DND-41 (cell line): Measurements from ENCODE around the gene CSNK1E.
"Not testable (repeated sequence)": the region's sequence is repeated elsewhere in the genome, so short reads cannot be mapped to it uniquely, and the experiment has no call there.

ENCODE experiments used
- ATAC-seq: fragments of 200-7000 bp; cut with Tn5 transposase; 3 replicates; pipeline ENCODE4 v1.9.1; 2021; ENCODE audit warnings: low read depth; ENCODE audit not compliant: insufficient read depth
- DNase-seq: peaks from one replicate; pipeline ENCODE4 v3.0.0-alpha.2; 2020
- H2AFZ ChIP-seq: 2 replicates; pipeline ENCODE4 v1.6.0; 2012; ENCODE audit warnings: low read depth, low read length
- H3K27ac ChIP-seq: 2 replicates; pipeline ENCODE4 v1.5.1; 2012; ENCODE audit warnings: low read length, inconsistent platforms
- H3K27me3 ChIP-seq: fragments of 200-600 bp; sonication (generic); 2 replicates; pipeline ENCODE4 v1.6.0; 2012; ENCODE audit warnings: low read length, mild to moderate bottlenecking, inconsistent platforms; ENCODE audit not compliant: insufficient read depth, poor library complexity
- H3K36me3 ChIP-seq: 2 replicates; pipeline ENCODE4 v1.5.1; 2012; ENCODE audit warnings: low read length, inconsistent platforms; ENCODE audit not compliant: insufficient read depth
- H3K4me1 ChIP-seq: 2 replicates; pipeline ENCODE4 v1.5.1; 2012; ENCODE audit warnings: mild to moderate bottlenecking, low read length; ENCODE audit not compliant: insufficient read depth
- H3K4me2 ChIP-seq: 2 replicates; pipeline ENCODE4 v1.6.0; 2012; ENCODE audit warnings: mild to moderate bottlenecking, moderate library complexity, low read length, inconsistent platforms; ENCODE audit not compliant: insufficient read depth
- H3K4me3 ChIP-seq, 2 experiments: fragments of 200-600 bp in 1 of 2; shearing (Covaris generic) in 1 of 2; 2 replicates each; pipeline ENCODE4 v1.5.1; 2012 to 2016; ENCODE audit warnings: inconsistent platforms in 2 of 2, low read length in 2 of 2, mild to moderate bottlenecking in 2 of 2, low read depth in 1 of 2, moderate library complexity in 1 of 2
- H3K79me2 ChIP-seq: 2 replicates; pipeline ENCODE4 v1.6.0; 2012; ENCODE audit warnings: low read length, inconsistent platforms; ENCODE audit not compliant: insufficient read depth
- H3K9ac ChIP-seq: 2 replicates; pipeline ENCODE4 v1.6.0; 2012; ENCODE audit warnings: low read depth, mild to moderate bottlenecking, inconsistent platforms, low read length, moderate library complexity
- H3K9me3 ChIP-seq: 2 replicates; pipeline ENCODE4 v1.5.1; 2012; ENCODE audit warnings: low read length, moderate library complexity, mild to moderate bottlenecking, inconsistent platforms; ENCODE audit not compliant: insufficient read depth, severe bottlenecking
- H4K20me1 ChIP-seq: 2 replicates; pipeline ENCODE4 v1.6.0; 2012; ENCODE audit warnings: low read length; ENCODE audit not compliant: insufficient read depth
- EZH2 ChIP-seq: IDR thresholded peaks from 3 replicates; pipeline ENCODE4 v1.6.1; 2012; ENCODE audit warnings: borderline replicate concordance, low read depth, mild to moderate bottlenecking, moderate library complexity, low read length, inconsistent platforms; ENCODE audit not compliant: severe bottlenecking
- TF ChIP-seq, protein P1 (sequence below): IDR thresholded peaks from 2 replicates; pipeline ENCODE4 v1.5.1; 2012; ENCODE audit warnings: borderline replicate concordance, low read length, moderate library complexity, mild to moderate bottlenecking; ENCODE audit not compliant: poor library complexity, severe bottlenecking; ENCODE audit errors: extremely low read depth

Gene CSNK1E

DNA sequence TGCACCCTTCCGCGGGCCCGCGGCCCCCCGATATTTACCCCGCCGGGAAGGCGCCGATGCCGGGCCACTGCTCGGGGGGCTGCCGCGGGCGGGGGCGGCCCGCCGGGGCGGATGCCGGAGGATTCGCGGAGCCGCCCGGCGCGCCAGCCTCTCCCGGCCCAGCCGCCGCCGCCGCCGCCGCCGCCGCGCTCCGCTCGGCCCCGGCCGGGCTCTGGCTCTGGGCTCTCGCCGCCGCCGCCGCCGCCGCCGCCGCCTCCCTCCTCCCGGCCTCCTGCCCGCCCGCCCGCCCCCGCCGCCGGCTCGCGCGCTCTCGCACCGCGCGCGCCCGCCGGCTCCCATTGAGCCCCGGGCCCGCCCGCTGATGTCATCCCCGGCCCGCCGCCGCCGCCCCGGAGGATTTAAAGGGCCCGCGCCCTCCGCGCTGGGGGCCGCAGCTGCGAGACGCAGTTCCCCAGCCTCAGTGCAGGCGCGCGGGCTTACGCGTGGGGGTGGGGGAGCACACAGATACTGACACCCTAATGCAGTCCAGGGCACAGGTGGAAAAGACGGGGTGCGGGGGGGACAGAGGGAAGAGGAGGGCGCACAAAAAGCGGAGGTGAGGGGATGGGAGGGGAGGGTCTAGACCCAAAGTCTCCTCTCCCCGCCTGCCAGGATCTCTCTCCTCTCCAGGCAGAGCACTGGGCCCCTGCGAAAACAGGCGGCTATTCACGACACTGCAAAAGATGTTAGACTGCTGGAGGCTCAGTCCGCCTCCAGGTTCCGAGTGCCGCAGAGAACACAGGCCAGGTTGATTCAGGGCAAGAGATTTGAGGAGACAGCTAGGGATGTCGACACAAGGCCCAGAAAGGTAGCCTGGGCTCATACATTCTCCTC, at the start of gene CSNK1E:
CSNK1E (minus strand) TSS at position 312 of the 873 bp plus-strand sequence. CDS start 3,276 bp downstream, outside the sequence.
- H3K27me3 ChIP-seq, result no peaks in the 10 kb centered on the region
- H3K9ac ChIP-seq, result peak within 1 kb of the TSS; percentile 91
- H3K4me1 ChIP-seq, result peaks cover 50% of the 10 kb centered on the region
- peak; percentile 70 for ATAC-seq
- peak within 1 kb of the TSS; percentile 71 to 83 for H3K4me3 ChIP-seq
- H3K4me2 ChIP-seq, result peak within 1 kb of the TSS; percentile 77
- H3K36me3 ChIP-seq, result peaks cover 28% of the 10 kb centered on the region
- peak within 1 kb of the TSS; percentile 63 for H3K27ac ChIP-seq
- DNase-seq, result peak; percentile 77
- no peaks in the 10 kb centered on the region for H3K9me3 ChIP-seq
- TF ChIP-seq EZH2, result no peak
- TF ChIP-seq, protein P1, sequence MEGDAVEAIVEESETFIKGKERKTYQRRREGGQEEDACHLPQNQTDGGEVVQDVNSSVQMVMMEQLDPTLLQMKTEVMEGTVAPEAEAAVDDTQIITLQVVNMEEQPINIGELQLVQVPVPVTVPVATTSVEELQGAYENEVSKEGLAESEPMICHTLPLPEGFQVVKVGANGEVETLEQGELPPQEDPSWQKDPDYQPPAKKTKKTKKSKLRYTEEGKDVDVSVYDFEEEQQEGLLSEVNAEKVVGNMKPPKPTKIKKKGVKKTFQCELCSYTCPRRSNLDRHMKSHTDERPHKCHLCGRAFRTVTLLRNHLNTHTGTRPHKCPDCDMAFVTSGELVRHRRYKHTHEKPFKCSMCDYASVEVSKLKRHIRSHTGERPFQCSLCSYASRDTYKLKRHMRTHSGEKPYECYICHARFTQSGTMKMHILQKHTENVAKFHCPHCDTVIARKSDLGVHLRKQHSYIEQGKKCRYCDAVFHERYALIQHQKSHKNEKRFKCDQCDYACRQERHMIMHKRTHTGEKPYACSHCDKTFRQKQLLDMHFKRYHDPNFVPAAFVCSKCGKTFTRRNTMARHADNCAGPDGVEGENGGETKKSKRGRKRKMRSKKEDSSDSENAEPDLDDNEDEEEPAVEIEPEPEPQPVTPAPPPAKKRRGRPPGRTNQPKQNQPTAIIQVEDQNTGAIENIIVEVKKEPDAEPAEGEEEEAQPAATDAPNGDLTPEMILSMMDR, result no peak
- peaks cover 35% of the 10 kb centered on the region for H4K20me1 ChIP-seq
- peaks cover 51% of the 10 kb centered on the region for H3K79me2 ChIP-seq
- H2AFZ ChIP-seq, result peak within 1 kb of the TSS; percentile 88

DNA sequence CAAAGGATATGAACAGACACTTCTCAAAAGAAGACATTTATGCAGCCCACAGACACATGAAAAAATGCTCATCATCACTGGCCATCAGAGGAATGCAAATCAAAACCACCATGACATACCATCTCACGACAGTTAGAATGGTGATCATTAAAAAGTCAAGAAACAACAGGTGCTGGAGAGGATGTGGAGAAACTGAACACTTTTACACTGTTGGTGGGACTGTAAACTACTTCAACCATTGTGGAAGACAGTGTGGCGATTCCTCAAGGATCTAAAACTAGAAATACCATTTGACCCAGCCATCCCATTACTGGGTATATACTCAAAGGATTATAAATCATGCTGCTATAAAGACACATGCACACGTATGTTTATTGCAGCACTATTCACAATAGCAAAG, 48.6 kb upstream of the CSNK1E start:
- not testable (repeated sequence) for H3K79me2 ChIP-seq, H3K9me3 ChIP-seq, H3K27ac ChIP-seq, H3K4me3 ChIP-seq, DNase-seq, H2AFZ ChIP-seq, H3K27me3 ChIP-seq, H3K9ac ChIP-seq, H3K36me3 ChIP-seq, H3K4me1 ChIP-seq, H4K20me1 ChIP-seq, ATAC-seq, H3K4me2 ChIP-seq

DNA sequence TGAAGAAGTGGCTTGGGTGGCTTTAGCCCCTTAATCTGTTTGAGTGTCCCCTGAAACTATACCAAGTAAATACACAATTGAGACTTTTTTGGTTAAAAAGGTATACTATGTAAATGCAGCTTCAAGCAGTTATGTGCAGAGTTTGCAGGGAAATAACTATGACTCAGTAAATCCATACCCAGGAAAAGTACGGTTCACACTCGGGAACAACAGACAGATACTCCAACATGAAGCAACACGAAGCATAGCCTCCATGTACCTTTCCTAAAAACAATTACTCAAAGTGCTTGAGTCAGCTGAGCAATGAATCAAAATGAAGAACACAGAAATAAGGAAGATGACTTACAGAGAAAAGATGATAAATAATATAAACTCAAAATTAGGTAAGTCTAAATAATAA, 47.9 kb upstream of the CSNK1E start:
- H3K4me1 ChIP-seq, H3K9me3 ChIP-seq, H2AFZ ChIP-seq, H3K27ac ChIP-seq, ATAC-seq, H4K20me1 ChIP-seq, H3K36me3 ChIP-seq, H3K79me2 ChIP-seq, DNase-seq, H3K9ac ChIP-seq, H3K4me2 ChIP-seq, H3K4me3 ChIP-seq, H3K27me3 ChIP-seq: not testable (repeated sequence)

DNA sequence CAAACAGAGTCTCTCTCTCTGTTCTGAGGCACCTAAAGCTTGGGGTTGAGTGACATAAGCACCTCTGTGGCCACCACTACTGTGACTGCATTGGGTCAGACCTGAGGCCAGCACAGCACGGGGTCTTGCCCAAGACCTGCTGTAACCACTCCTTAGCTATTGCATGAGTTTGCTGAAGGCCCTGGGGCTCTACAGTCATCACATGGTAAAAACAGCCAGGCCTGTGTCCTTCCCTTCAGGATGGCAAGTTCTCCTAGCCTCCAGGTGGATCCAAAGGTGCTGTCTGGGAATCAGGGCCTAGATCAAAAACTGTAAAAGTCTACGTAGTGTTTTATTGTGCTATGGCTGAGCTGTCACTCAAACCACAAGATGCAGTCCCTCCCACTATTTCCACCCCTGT, 43.3 kb upstream of the CSNK1E start:
- H3K27ac ChIP-seq, H3K9me3 ChIP-seq, H3K4me2 ChIP-seq, H4K20me1 ChIP-seq, H3K9ac ChIP-seq, H2AFZ ChIP-seq, DNase-seq, H3K36me3 ChIP-seq, H3K4me3 ChIP-seq, H3K4me1 ChIP-seq, ATAC-seq, H3K27me3 ChIP-seq, H3K79me2 ChIP-seq: not testable (repeated sequence)

DNA sequence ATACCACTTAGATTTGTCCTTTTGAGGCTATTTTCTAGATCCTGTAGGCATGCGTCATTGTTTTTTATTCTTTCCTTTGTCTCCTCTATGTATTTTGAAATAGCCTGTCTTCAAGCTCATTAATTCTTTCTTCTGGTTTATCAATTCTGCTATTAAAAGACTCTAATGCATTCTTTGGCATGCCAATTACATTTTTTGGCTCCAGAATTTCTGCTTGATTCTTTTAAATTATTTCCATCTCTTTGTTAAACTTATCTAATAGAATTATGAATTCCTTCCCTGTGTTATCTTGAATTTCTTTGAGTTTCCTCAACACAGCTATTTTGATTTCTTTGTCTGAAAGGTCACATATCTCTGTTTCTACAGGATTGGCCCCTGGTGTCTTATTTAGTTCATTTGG, 42.6 kb upstream of the CSNK1E start:
- H3K4me1 ChIP-seq, H3K9ac ChIP-seq, H3K27me3 ChIP-seq, DNase-seq, H4K20me1 ChIP-seq, H3K27ac ChIP-seq, H3K4me3 ChIP-seq, H3K79me2 ChIP-seq, H3K4me2 ChIP-seq, H3K9me3 ChIP-seq, H2AFZ ChIP-seq, H3K36me3 ChIP-seq, ATAC-seq: not testable (repeated sequence)

DNA sequence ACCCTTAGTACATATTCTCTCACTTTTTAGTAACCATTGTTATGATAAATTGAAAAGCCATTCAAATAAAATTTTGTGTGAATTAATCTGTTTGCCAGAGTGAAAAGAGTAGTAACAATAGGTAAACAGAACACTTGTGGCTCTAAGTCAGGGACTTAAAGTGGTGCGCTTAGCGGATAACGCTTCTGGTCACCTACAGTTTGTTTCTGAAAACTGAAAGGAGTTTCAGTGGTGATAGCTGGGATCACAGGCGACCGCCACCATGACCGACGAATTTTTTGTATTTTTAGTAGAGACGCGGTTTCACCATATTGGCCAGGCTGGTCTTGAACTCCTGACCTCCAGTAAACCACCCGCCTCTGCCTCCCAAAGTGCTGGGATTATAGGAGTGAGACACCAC, 40.7 kb upstream of the CSNK1E start:
- H3K4me2 ChIP-seq, DNase-seq, H3K27me3 ChIP-seq, H3K79me2 ChIP-seq, H4K20me1 ChIP-seq, H2AFZ ChIP-seq, ATAC-seq, H3K9me3 ChIP-seq, H3K27ac ChIP-seq, H3K4me1 ChIP-seq, H3K36me3 ChIP-seq, H3K4me3 ChIP-seq, H3K9ac ChIP-seq: not testable (repeated sequence)
